IPS DF 6.9 (cell line): ENCODE results near the gene IQSEC3.

Source experiments
- DNase-seq: peaks from one replicate; pipeline ENCODE4 v3.0.0-alpha.2; 2013; ENCODE audit warnings: low read depth, low spot score
- H3K27ac ChIP-seq: one replicate; pipeline ENCODE4 v1.5.1; 2013; ENCODE audit warnings: low read length, control low read depth
- H3K27me3 ChIP-seq: 2 replicates; pipeline ENCODE4 v1.6.1; 2013; ENCODE audit warnings: mild to moderate bottlenecking, low read length; ENCODE audit not compliant: control insufficient read depth, insufficient read depth
- H3K36me3 ChIP-seq: 2 replicates; pipeline ENCODE4 v1.6.1; 2013; ENCODE audit warnings: low read length; ENCODE audit not compliant: control insufficient read depth, insufficient read depth
- H3K4me1 ChIP-seq: 2 replicates; pipeline ENCODE4 v1.6.1; 2013; ENCODE audit warnings: low read length; ENCODE audit not compliant: control insufficient read depth, insufficient read depth
- H3K4me3 ChIP-seq: 2 replicates; pipeline ENCODE4 v1.5.1; 2013; ENCODE audit warnings: mild to moderate bottlenecking, low read length
- H3K9me3 ChIP-seq: 2 replicates; pipeline ENCODE4 v1.6.1; 2013; ENCODE audit warnings: low read length, inconsistent platforms; ENCODE audit not compliant: control insufficient read depth, insufficient read depth
- WGBS: extraction: QIAGEN DNeasy Blood & Tissue Kit; methylation state at CpG from one replicate; pipeline ENCODE4 v1.1.7; 2013; ENCODE audit warnings: mixed read lengths, missing lambda C conversion rate; ENCODE audit not compliant: insufficient read length, insufficient coverage; 5-methylcytosine and 5-hydroxymethylcytosine counted together

Gene IQSEC3

GRCh38 chr12:207804-208203 lies 141.2 kb downstream of the IQSEC3 start:
- Histone ChIP-seq H3K27ac (no peak overlapping the region), H3K36me3 (no peaks in the 10 kb centered on the region), H3K4me1 (no peaks in the 10 kb centered on the region), H3K9me3 (no peaks in the 10 kb centered on the region), H3K4me3 (no peak overlapping the region), H3K27me3 (peaks cover 6% of the 10 kb centered on the region)
- WGBS = no CpG with 5 or more reads among the region's 10 CpGs
- no peak for DNase-seq

GRCh38 chr12:208813-209212 lies 142.2 kb downstream of the IQSEC3 start:
- no peaks in the 10 kb centered on the region for H3K9me3 ChIP-seq
- no peak overlapping the region for H3K27ac ChIP-seq
- DNase-seq = no peak
- no peak overlapping the region for H3K4me3 ChIP-seq
- H3K4me1 ChIP-seq = peaks cover 3% of the 10 kb centered on the region; the same call in 1 of the 2 replicates
- no peaks in the 10 kb centered on the region for H3K36me3 ChIP-seq
- no CpG with 5 or more reads among the region's 4 CpGs for WGBS
- peaks cover 3% of the 10 kb centered on the region; the same call in 1 of the 2 replicates for H3K27me3 ChIP-seq

DNA sequence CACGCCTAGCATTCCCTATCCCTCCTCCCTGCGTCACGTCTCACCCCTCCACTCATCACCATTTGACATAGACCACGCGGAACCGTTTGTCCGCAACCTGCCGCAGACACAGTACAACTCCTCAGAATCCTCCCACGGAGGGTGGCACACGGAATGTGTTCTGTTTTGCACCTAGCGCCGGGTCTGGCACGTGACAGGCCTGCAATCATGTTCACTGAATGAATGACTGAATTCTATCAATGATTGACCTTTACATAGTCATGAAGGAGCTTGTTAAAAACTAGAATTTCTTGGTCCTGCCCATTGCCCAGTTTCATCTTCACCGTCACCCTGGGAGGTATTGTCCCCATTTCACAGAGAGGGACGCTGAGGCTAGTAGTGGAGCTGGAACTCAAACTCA lies 142.7 kb downstream of the IQSEC3 start:
- Histone ChIP-seq H3K27me3 (peaks cover 3% of the 10 kb centered on the region; the same call in 1 of the 2 replicates), H3K27ac (no peak overlapping the region), H3K9me3 (no peaks in the 10 kb centered on the region), H3K4me1 (peaks cover 4% of the 10 kb centered on the region; the same call in 1 of the 2 replicates), H3K4me3 (no peak overlapping the region), H3K36me3 (no peaks in the 10 kb centered on the region)
- no peak for DNase-seq
- WGBS = no CpG with 5 or more reads among the region's 15 CpGs

GRCh38 chr12:209851-210250 lies 143.3 kb downstream of the IQSEC3 start:
- Histone ChIP-seq H3K4me3 (no peak overlapping the region), H3K4me1 (peaks cover 4% of the 10 kb centered on the region; the same call in 1 of the 2 replicates), H3K36me3 (no peaks in the 10 kb centered on the region), H3K27ac (no peak overlapping the region), H3K27me3 (no peaks in the 10 kb centered on the region; the same call in 1 of the 2 replicates), H3K9me3 (no peaks in the 10 kb centered on the region)
- WGBS = no CpG with 5 or more reads among the region's 12 CpGs
- no peak for DNase-seq

- no peaks in the 10 kb centered on the region for H3K9me3 ChIP-seq
- DNase-seq = no peak
- H3K36me3 ChIP-seq = no peaks in the 10 kb centered on the region
- H3K27me3 ChIP-seq = no peaks in the 10 kb centered on the region
- no peak overlapping the region for H3K27ac ChIP-seq
- WGBS = no CpG with 5 or more reads among the region's 16 CpGs
- no peak overlapping the region for H3K4me3 ChIP-seq
- H3K4me1 ChIP-seq = peaks cover 4% of the 10 kb centered on the region; the same call in 1 of the 2 replicates
Measured at GRCh38 chr12:210277-211141, 143.9 kb downstream of the IQSEC3 start.

- WGBS = no CpG with 5 or more reads among the region's 3 CpGs
- Histone ChIP-seq H3K9me3 (no peaks in the 10 kb centered on the region), H3K36me3 (no peaks in the 10 kb centered on the region), H3K27me3 (no peaks in the 10 kb centered on the region), H3K4me3 (no peak overlapping the region), H3K4me1 (peaks cover 4% of the 10 kb centered on the region; the same call in 1 of the 2 replicates), H3K27ac (no peak overlapping the region)
- no peak for DNase-seq
Measured at GRCh38 chr12:211142-211465, 144.5 kb downstream of the IQSEC3 start.

GRCh38 chr12:211639-212414 lies 145.3 kb downstream of the IQSEC3 start:
- Histone ChIP-seq H3K9me3 (no peaks in the 10 kb centered on the region), H3K4me1 (peaks cover 4% of the 10 kb centered on the region; the same call in 1 of the 2 replicates), H3K4me3 (no peak overlapping the region), H3K27me3 (no peaks in the 10 kb centered on the region), H3K36me3 (no peaks in the 10 kb centered on the region), H3K27ac (no peak overlapping the region)
- no peak for DNase-seq
- no CpG with 5 or more reads among the region's 16 CpGs for WGBS

- H3K9me3 ChIP-seq = no peaks in the 10 kb centered on the region
- H3K27ac ChIP-seq = no peak overlapping the region
- no peaks in the 10 kb centered on the region for H3K27me3 ChIP-seq
- WGBS = 100% methylated on average over 2 of the region's 8 CpGs
- peaks cover 4% of the 10 kb centered on the region; the same call in 1 of the 2 replicates for H3K4me1 ChIP-seq
- H3K4me3 ChIP-seq = no peak overlapping the region
- no peaks in the 10 kb centered on the region for H3K36me3 ChIP-seq
- no peak for DNase-seq
Measured at GRCh38 chr12:212415-212714, 145.8 kb downstream of the IQSEC3 start.

DNA sequence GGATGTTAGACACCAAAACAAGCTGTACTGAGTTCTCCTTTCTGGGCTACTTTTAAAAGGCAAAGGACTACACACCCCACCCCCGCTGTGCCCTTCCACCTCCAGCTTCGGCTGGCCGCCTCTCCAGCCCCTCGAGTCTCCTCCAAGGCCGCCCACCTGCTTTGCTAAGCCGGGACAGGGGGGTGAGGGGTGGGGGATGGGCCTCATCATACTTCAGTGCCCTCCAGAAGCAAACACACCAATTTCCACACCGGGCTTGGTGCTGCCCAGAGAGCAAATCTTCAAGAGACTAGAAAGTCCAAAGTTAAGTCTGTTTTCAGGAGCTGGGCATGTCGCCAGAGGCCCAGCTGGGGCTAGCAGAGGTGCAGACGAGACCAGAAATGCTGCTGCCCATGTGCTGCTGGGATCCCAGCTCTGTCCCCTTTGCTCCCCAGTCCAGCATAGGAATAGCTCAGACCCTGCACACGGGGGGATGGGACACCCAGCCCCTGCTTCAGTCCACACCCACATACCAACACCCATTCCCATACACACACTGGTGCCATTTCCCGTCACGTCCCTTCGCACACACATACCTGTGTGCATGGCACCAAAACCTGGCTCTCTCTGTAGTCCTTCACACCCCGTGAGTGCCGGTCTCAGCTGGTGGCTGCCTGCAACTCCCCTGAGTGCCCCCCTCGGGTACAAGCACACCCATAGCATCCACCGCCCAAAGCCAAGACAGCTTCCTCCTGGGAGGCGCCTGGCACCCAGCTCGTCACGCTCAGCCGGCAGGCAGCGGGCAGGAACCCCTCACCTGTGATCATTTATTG lies 146.4 kb downstream of the IQSEC3 start:
- H3K4me1 ChIP-seq = peaks cover 4% of the 10 kb centered on the region; the same call in 1 of the 2 replicates
- H3K27ac ChIP-seq = no peak overlapping the region
- no CpG with 5 or more reads among the region's 22 CpGs for WGBS
- no peaks in the 10 kb centered on the region for H3K27me3 ChIP-seq
- H3K9me3 ChIP-seq = no peaks in the 10 kb centered on the region
- H3K36me3 ChIP-seq = no peaks in the 10 kb centered on the region
- no peak overlapping the region for H3K4me3 ChIP-seq
- no peak for DNase-seq

GRCh38 chr12:213527-213932 lies 147.0 kb downstream of the IQSEC3 start:
- Histone ChIP-seq H3K27ac (no peak overlapping the region), H3K36me3 (no peaks in the 10 kb centered on the region), H3K27me3 (no peaks in the 10 kb centered on the region), H3K4me3 (no peak overlapping the region), H3K4me1 (peaks cover 4% of the 10 kb centered on the region; the same call in 1 of the 2 replicates), H3K9me3 (no peaks in the 10 kb centered on the region)
- no peak for DNase-seq
- WGBS = no CpG with 5 or more reads among the region's 12 CpGs
